Measurements from ENCODE around the gene YPEL1.
A peak's percentile ranks its signal among the peaks of the same experiment; 100 is the strongest.
"Not testable (repeated sequence)": the region's sequence is repeated elsewhere in the genome, so short reads cannot be mapped to it uniquely, and the experiment has no call there.

Gene YPEL1

GRCh38 chr22:21753374-21754111 lies 17.9 kb upstream of the YPEL1 start:
- DNase-seq (ENCODE audit: low spot score): no peak

- no peak for DNase-seq (ENCODE audit: low spot score)
Observed at GRCh38 chr22:21752276-21752675, 16.7 kb upstream of the YPEL1 start.

DNA sequence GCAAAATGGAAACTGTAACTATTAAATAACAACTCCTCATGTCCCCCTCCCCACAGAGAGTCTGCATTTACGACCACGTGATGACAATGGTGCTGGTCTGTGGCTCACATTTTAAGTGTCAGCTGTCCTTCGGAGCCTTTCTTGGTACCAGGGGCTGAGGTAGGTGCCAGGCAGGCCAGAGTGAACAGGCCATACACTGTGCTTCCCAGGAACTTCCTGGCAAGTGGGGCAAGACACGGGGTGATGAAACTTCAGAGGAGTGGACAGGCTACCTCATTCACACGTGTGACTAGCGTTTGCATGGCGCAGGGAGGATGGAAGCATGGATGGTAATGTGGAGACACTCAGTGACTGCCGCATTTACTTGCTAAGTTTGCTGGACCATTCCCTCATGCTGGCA lies 10.4 kb upstream of the YPEL1 start:
- DNase-seq (ENCODE audit: low spot score): no peak

DNA sequence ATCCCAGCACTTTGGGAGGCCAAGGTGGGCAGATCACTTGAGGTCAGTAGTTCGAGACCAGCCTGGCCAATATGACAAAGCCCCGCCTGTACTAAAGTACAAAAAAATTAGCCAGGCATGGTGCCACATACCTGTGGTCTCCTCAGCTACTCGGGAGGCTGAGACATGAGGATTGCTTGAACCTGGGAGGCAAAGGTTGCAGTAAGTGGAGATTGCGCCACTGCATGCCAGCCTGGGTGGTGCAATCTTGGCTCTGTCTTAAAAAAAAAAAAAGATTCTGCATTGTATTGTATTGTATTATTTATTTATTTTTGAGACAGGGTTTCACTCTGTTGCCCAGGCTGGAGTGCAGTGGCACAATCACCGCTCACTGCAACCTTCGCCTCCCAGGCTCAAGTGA lies 9.3 kb upstream of the YPEL1 start:
- not testable (repeated sequence) for DNase-seq (ENCODE audit: low spot score)

DNA sequence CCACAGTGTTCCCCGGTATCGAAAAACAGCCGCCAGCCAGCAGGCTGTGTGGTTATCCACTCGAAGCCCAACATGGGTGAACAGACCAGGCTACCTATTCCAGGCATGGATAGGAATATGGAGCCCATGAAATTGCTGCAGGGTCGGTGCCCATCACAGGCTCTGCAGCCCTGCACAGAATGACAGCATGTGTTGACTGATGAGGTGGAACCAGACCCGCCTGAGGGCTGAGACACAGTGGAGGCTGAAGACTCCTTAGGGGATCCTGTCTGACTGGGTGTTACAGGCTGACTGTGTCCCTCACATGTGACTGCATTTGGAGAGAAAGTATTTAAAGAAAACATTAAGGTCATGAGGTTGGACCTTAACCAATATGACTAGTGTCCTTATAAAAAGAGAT lies 6.2 kb upstream of the YPEL1 start:
- DNase-seq (ENCODE audit: low spot score): no peak

- DNase-seq (ENCODE audit: low spot score): no peak
Observed at GRCh38 chr22:21741059-21741458, 5.5 kb upstream of the YPEL1 start.

DNA sequence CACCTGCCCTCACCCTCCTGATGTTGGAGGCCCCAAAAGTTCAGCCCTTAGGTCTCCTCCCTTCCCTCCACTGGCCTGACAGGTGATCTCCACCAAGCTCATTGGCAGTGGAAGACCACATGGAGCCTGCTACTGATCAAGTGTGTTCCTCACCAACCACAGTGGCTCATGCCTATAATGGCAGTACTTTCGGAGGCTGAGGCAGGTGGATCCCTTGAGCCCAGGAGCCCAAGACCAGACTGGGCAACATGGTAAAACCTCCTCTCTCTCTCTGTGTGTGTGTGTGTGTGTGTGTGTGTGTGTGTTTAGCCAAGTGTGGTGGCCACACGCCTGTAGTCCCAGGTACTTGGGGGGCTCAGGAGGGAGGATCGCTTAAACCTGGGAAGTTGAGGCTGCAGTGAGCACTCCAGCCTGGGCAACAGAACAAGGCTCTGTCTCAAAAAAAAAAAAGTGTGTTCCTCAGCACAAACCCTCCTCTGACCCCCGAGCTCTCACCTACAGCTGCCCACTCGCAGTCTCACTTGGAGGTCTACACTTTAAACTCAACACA lies 4.3 kb upstream of the YPEL1 start:
- DNase-seq (ENCODE audit: low spot score): no peak

GRCh38 chr22:21738966-21739365 lies 3.4 kb upstream of the YPEL1 start:
- no peak for DNase-seq (ENCODE audit: low spot score)

- DNase-seq (ENCODE audit: low spot score): no peak
Observed at GRCh38 chr22:21738081-21738480, 2.5 kb upstream of the YPEL1 start.

DNA sequence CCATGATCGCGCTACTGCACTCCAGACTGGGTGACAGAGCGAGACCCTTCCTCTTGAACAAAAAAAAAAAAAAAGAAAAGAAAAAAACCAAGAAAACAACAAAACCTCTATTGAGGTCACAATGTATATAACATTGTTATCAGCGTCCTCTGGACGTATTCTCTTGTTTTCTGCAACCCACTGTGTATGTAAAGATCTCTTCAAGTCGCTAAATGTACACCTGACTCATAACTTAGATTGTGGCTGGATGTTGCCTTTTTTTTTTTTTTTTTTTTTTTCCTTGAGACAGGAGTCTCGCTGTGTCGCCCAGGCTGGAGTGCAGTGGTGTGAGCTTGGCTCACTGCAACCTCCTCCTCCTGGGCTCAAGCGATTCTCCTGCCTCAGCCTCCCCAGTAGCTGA lies 1.4 kb upstream of the YPEL1 start:
- no peak for DNase-seq (ENCODE audit: low spot score)

GRCh38 chr22:21736084-21736642 lies 569 bp upstream of the YPEL1 start:
- no peak for DNase-seq (ENCODE audit: low spot score)

DNA sequence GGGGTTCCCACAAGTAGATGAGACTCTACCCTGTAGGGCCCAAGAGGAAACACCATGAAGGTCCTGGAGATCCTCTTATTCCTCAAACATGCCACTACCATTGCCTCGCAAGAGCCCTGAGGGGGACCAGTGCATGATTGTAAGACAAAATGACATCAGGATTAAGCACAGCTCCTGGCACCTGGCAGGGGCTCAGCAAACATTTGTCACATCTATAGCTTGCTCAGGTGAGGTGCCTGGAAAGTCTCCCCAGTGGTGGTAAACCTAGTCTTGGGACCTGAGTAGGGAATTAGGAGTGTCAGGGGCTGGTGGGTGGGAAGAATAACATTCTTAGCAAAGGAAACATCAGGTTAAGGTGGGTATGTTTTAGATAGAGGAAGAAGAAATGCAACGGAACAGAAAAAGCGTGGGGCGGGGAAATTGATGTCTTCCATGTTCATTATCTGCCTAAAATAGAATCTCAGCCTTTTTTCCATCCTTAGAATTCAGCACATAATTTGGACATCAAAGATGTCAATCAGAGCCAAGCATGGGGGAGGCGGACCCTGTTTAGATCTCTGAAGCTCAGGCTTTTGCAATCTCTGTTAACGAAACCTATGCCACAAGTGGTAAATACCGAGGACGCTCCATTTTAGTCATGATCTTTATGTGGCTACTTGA lies 924 bp downstream of the YPEL1 start:
- DNase-seq (ENCODE audit: low spot score): peak; percentile 55

GRCh38 chr22:21731503-21731902 lies 4.1 kb downstream of the YPEL1 start:
- DNase-seq (ENCODE audit: low spot score): no peak

- DNase-seq (ENCODE audit: low spot score): no peak
Observed at GRCh38 chr22:21730535-21731308, 4.9 kb downstream of the YPEL1 start.

- DNase-seq (ENCODE audit: low spot score): not testable (repeated sequence)
Observed at GRCh38 chr22:21729184-21729583, 6.4 kb downstream of the YPEL1 start.

GRCh38 chr22:21728270-21728669 lies 7.3 kb downstream of the YPEL1 start:
- no peak for DNase-seq (ENCODE audit: low spot score)

- no peak for DNase-seq (ENCODE audit: low spot score)
Observed at GRCh38 chr22:21727768-21728167, 7.8 kb downstream of the YPEL1 start.

DNA sequence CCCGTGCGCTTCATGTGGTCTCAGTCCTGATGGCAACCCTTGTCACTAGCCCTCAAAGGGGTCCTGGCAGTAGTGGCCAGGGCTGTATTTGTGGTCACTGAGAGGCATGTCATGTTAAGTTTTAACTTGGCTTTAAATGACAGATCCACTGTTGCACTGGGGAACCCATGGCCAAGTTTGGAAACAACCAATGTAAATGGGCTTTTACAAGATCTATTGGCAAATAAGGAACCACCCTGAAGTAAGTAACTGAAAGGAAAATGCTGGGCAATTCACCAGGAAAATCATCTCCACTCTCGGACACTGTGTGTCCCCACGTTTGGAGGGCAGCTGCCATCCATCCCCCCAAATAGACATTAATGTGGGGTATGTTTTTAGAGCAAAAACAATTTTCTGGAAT lies 8.4 kb downstream of the YPEL1 start:
- DNase-seq (ENCODE audit: low spot score): no peak

GRCh38 chr22:21726650-21727049 lies 8.9 kb downstream of the YPEL1 start:
- peak; percentile 43 for DNase-seq (ENCODE audit: low spot score)

GRCh38 chr22:21725956-21726649 lies 9.5 kb downstream of the YPEL1 start:
- DNase-seq (ENCODE audit: low spot score): no peak

DNA sequence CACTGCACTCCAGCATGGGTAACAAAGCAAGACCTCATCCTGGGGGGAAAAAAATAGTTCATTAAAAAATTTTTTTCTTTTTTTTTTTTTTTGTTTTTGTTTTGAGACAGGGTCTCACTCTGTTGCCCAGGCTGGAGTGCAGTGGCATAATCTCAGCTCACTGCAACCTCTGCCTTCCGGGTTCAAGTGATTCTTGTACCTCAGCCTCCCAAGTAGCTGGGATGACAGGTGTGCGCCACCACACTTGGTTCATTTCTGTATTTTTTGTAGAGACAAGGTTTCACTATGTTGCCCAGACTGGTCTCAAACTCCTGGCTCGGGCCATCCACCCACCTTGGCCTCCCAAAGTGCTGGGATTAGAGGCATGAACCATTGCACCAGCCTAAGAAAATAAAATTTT lies 11.1 kb downstream of the YPEL1 start:
- DNase-seq (ENCODE audit: low spot score): not testable (repeated sequence)

All from activated CD4-positive, alpha-beta T cell treated with anti-CD3 and anti-CD28 coated beads, Interleukin-2, Interleukin-4, amounts not matched to agents 100 ng/mL and 50 ng/mL, durations not matched to agents 16 hours and 8 hours (primary cell).